Measurements from ENCODE around the gene DIAPH2. TPM values are rescaled to one million over a fixed set of nuclear protein-coding genes. Genes with fewer than 3 reads are reported as not detected.

DIAPH2 gene
- total and polyA plus RNA-seq, 9 donors: 8.1 to 30.9 (median 24.2) TPM

DNA sequence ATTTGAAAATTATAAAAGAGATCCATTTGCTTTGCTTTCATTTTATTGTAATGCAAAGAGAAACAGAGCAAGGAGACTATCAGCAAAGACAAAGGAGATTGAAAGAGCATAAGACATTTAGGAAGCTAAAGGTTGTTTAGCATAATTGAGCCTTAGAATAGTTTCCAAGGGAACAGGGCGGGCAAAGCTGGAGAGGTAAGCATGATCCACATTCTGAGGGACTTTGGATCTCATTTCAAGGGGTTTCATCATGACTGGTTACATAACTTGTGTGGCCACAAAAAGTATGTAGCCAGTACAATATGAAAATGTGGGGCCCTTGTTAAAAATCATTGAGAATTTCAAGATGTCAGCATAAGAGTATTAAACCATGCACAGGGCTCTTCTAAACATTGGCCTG, 605.6 kb downstream of the DIAPH2 start:
- no peaks in the 10 kb centered on the region for H3K36me3 ChIP-seq
- WGBS, 3 donors: 64 to 87% (median 80%) methylated on average over 1 of the region's 1 CpG
- TF ChIP-seq, protein P1, sequence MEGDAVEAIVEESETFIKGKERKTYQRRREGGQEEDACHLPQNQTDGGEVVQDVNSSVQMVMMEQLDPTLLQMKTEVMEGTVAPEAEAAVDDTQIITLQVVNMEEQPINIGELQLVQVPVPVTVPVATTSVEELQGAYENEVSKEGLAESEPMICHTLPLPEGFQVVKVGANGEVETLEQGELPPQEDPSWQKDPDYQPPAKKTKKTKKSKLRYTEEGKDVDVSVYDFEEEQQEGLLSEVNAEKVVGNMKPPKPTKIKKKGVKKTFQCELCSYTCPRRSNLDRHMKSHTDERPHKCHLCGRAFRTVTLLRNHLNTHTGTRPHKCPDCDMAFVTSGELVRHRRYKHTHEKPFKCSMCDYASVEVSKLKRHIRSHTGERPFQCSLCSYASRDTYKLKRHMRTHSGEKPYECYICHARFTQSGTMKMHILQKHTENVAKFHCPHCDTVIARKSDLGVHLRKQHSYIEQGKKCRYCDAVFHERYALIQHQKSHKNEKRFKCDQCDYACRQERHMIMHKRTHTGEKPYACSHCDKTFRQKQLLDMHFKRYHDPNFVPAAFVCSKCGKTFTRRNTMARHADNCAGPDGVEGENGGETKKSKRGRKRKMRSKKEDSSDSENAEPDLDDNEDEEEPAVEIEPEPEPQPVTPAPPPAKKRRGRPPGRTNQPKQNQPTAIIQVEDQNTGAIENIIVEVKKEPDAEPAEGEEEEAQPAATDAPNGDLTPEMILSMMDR (IDR thresholded peaks at IDR 0.05): no peak
- TF ChIP-seq POLR2A (IDR thresholded peaks at IDR 0.05) (no peak), EP300 (IDR thresholded peaks at IDR 0.05) (no peak)
- H3K27ac ChIP-seq: no peak overlapping the region
- no peaks in the 10 kb centered on the region for H3K9me3 ChIP-seq
- no peak for DNase-seq
- H3K4me3 ChIP-seq: no peak overlapping the region
- intact Hi-C loops (cut with DNase I): no loop called here
- H3K4me1 ChIP-seq (ENCODE audit: insufficient read depth): no peaks in the 10 kb centered on the region
- no peaks in the 10 kb centered on the region for H3K27me3 ChIP-seq

DNA sequence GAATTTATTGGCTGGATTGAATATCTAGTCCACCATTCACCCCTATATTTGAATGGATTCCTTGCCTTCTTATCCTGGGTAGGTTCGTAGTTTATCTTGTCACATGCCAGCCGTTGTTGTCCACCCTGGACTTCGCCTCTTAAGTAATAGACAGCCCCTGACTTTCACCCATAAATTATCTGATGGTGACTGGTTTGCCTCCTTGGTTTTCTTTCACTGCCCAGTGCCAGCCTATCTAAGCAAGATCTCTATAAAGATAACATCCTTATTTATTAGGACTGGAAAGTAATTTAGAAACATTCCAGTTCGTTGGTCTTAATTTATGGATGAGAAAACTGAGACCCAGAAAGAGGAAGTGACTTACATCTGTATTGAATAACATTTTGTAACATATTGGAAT, 609.4 kb downstream of the DIAPH2 start:
- Histone ChIP-seq H3K27me3 (no peaks in the 10 kb centered on the region), H3K9me3 (no peaks in the 10 kb centered on the region), H3K4me3 (no peak overlapping the region), H3K4me1 (ENCODE audit: insufficient read depth) (no peaks in the 10 kb centered on the region), H3K27ac (no peak overlapping the region), H3K36me3 (no peaks in the 10 kb centered on the region)
- intact Hi-C loops (cut with DNase I): no loop called here
- TF ChIP-seq EP300 (IDR thresholded peaks at IDR 0.05): no peak
- TF ChIP-seq POLR2A (IDR thresholded peaks at IDR 0.05): no peak
- TF ChIP-seq, protein P1 (IDR thresholded peaks at IDR 0.05): no peak
- DNase-seq: no peak
- WGBS, 3 donors: 49 to 59% (median 55%) methylated on average over 4 of the region's 4 CpGs

DNA sequence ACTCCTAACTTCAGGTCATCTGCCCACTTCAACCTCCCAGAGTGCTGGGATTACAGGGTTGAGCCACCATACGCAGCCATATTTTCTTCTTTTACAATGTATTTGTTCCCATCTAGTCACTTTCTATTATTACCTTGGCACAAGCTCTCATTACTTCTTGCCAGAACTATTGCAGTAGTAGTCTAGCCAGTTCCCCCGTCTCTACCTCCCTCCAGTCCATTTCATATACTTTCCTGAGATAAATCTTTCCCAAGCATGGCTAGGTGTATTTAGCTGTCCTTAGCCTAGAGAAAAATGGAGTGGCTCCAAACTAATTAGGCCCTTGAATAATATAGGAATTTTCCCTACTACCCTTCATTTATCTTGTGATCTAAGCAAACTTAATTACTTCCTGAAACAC, 611.3 kb downstream of the DIAPH2 start:
- no peak for DNase-seq
- no peak overlapping the region for H3K4me3 ChIP-seq
- no peaks in the 10 kb centered on the region for H3K9me3 ChIP-seq
- H3K27ac ChIP-seq: no peak overlapping the region
- 85 to 92% (median 86%) methylated on average over 2 of the region's 2 CpGs for WGBS, 3 donors
- no peaks in the 10 kb centered on the region for H3K4me1 ChIP-seq (ENCODE audit: insufficient read depth)
- TF ChIP-seq POLR2A (IDR thresholded peaks at IDR 0.05) (no peak), EP300 (IDR thresholded peaks at IDR 0.05) (no peak)
- TF ChIP-seq, protein P1 (IDR thresholded peaks at IDR 0.05): no peak
- no peaks in the 10 kb centered on the region for H3K36me3 ChIP-seq
- H3K27me3 ChIP-seq: no peaks in the 10 kb centered on the region
- intact Hi-C loops (cut with DNase I): no loop called here

DNA sequence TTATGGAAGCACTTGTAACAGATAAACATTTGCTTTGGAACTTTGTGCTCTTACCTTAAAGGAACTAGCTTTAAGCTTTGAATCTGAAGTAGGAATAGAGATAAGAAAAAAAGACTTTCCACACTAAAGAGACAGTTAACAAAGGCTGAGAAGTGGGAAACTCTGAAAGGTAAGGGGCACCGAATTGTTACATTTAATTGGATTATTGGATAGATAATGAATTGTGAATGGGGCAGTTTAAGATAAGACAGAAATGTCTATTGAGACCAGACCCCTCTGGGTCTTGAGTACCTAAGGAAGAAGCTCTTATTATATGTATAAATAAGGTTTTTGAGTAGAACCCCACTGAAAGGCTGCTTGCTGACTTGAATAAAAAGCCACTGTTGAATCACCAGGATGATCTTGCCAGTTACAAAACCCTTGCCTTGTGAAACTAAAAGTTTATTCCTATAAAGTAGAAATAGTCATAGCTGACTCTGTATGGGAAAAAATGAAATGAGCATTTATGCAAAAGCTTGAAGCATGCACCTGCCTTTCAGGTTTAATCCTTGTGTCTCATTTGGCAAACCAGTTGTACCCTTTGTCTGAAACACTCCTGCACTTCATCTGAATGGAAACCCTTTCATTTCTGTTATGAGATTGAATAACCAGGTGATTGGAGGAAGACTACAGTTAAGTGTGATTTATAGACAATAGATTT, 622.3 kb downstream of the DIAPH2 start:
- intact Hi-C loops (cut with DNase I): no loop called here
- no peaks in the 10 kb centered on the region for H3K9me3 ChIP-seq
- no peaks in the 10 kb centered on the region for H3K36me3 ChIP-seq
- WGBS, 3 donors: 79 to 80% (median 80%) methylated on average over 1 of the region's 1 CpG
- H3K4me3 ChIP-seq: no peak overlapping the region
- TF ChIP-seq EP300 (IDR thresholded peaks at IDR 0.05): no peak
- TF ChIP-seq, protein P1 (IDR thresholded peaks at IDR 0.05): no peak
- TF ChIP-seq POLR2A (IDR thresholded peaks at IDR 0.05): no peak
- no peaks in the 10 kb centered on the region for H3K27me3 ChIP-seq
- no peak for DNase-seq
- no peaks in the 10 kb centered on the region for H3K4me1 ChIP-seq (ENCODE audit: insufficient read depth)
- H3K27ac ChIP-seq: no peak overlapping the region
